GM18907 (cell line): ENCODE measurements around the gene SLC39A8.
"Not testable (repeated sequence)": the region's sequence is repeated elsewhere in the genome, so short reads cannot be mapped to it uniquely, and the experiment has no call there.

Source experiments
- ATAC-seq: cut with Tn5 transposase; IDR thresholded peaks from one replicate; pipeline ENCODE4 v1.9.1; 2021; ENCODE audit warnings: mild to moderate bottlenecking, moderate library complexity; ENCODE audit not compliant: unreplicated experiment

Gene SLC39A8

DNA sequence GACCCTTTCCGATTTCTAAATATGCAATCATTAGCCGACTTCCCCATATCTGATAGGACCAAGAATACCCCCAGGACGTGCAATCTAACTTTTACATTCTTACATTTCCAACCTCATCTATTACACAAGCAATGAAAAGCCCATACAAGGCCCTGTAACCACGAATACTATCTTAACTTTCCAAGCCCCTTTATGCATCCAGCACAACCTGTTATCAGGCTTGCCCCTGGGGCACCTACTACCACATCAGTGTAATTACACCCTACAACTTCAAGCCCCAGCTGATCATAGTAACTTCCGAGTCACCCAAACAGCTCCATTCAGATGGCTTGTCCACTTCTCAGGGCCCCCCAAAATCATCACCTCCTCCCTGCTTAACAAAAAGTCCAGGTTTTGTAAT is 102.0 kb downstream of the SLC39A8 start:
- not testable (repeated sequence) for ATAC-seq

DNA sequence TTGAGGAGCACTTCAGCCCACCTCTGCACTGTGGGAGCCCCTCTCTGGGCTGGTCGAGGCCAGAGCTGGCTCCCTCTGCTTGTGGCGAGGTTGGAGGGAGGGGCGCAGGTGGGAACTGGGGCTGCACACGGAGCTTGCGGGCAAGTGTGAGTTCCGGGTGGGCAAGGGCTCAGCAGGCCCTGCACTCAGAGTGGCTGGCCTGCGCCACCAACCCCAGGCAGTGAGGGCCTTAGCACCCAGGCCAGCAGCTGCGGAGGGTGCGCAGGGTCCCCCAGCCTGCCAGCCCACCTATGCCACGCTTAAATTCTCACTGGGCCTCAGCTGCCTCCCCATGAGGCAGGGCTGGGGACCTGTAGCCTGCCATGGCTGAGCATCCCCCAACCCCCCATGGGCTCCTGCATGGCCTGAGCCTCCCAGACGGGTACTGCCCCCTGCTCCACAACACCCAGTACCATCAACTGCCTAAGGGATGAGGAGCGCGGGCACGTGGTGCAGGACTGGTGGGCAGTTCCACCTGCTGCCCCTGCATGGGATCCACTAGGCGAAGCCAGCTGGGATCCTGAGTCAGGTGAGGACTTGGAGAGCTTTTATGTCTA is 110.9 kb downstream of the SLC39A8 start:
- no peak for ATAC-seq

DNA sequence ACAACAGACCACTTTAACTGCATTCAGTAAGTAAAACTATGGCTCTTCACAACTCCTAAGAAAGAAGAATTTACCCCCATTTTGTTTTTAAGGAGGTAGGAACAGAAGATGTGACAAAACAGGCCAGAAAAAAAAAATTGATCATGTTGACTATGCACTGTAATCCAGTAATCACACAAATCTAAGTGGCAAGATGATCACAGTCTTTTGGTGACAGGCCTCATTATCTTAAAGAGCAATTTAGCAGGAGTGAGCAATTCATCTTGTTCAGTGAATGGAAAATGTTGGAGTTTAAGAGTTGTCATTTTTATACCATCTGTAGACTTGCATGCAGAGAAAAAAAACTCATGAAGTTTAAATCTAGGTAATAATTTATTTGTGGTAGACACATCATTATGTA is 115.1 kb downstream of the SLC39A8 start:
- no peak for ATAC-seq

DNA sequence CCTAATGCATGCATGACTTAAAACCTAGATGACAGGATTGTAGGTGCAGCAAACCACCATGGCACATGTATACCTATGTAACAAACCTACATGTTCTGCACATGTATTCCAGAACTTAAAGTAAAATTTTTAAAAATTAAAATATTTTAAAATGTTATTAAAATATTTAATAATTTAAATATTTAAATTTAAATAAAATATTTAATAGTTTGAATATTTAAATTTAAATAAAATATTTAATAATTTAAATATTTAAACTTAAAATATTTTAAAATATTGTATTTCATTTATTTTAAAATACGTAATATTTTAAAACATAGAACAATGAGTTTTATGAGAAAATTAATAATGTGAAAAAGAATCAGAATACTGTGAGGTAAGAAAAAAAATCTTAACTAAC is 117.9 kb downstream of the SLC39A8 start:
- no peak for ATAC-seq

DNA sequence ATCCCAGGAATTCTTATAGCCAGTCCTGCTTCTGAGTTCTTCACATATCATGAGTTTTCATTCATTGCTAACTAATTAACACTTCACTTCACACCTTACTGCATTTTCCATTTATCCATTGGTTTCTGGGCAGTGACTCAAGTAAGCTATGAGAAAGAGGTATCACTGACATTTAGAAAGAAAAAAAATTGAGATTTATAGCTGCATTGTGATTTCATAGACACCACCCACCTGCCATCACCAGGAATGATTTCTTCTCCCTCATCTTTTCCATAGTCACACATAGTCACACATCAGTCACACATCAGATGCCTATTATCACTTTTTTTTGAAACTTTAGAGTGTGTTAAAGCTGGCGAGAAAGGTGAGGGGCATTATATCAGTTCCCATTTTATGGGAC is 121.8 kb downstream of the SLC39A8 start:
- no peak for ATAC-seq

DNA sequence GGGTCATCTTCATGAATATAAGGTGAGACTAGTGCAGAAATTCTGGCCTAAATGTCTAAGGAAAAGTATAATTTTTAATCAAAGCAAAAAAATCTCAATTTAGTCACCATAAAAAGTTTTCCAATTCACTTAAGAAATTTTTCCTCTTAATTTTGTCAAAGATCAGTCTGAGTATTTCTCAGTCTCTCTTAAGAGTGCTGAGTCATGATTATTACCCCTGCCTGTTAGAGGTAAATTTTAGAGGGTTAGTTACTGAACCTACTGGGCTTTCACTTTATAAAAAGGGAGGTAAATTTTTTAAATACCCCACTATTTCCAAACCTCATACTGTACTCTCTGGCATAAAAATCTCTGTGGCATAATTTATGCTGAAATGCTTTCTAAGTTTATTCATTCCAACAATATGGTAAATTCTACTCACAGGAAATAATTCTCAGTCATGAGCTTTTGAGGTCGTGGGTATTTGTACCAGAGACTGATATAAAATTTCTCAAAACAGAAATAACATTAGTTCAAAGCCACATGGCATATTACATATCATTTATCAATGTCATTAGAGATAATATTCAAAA is 122.4 kb downstream of the SLC39A8 start:
- ATAC-seq, result no peak

DNA sequence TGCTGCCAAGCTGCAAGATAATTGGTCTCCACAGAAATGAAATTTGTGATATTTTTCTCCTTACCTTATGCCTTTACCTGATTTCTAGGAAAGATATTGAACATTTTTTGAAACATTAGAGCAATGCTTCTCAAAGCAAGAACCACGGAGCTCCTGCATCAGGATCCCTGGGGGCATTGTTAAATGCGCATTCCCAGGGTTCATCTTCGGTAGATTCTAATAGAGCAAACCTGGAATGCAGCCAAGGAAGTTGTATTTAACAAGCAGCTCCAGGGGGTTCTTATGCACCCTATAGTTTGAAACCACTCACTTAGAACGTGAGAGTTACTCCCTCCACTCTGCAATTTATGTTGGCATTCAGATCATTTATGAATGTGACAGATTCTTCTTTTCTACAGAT is 126.2 kb downstream of the SLC39A8 start:
- ATAC-seq, result no peak

DNA sequence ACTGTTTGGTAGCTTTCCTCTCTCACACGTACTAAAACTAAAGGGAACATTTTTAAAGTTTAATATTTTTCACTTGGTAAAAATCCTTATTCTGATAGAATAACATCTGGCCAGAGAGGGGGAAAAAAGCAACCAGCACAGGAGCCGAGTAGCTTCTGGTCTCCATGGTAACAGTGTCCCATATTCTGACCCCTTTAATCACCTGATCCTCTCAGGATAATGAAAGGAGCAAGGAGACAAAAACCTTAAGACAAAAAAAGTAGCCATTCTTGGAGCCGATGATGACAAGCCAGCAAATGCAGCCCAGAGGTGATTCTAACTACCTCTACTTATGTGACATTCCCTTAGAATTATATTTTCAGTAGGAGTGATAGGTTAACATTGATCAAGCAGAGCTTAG is 126.6 kb downstream of the SLC39A8 start:
- ATAC-seq, result no peak

DNA sequence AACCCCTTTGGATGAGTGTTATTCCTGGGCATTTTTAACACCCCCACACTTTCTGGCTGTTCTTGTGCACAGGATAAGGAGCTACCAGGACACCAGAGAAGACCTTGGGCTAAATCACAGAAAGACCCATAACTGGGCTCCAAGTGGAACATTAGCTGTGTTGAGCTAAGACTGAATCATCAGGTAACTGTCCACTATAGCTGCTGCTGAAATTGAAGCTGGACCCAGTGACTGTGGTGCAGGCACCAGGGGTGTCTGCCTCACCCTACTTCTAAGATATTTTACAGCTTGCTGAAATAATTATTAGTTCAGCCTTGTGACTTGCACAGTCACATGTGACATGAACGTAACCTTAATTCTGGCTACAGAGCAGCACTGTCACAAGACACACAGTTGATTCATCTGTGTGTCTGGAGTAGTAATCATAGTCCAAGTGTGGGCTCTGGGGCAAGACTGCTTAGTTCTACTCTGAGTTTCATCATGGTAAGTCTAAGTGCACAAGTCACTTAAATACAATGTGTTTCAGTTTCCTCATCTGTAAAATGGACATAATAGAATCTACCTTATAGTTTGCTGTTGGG is 127.4 kb downstream of the SLC39A8 start:
- no peak for ATAC-seq

DNA sequence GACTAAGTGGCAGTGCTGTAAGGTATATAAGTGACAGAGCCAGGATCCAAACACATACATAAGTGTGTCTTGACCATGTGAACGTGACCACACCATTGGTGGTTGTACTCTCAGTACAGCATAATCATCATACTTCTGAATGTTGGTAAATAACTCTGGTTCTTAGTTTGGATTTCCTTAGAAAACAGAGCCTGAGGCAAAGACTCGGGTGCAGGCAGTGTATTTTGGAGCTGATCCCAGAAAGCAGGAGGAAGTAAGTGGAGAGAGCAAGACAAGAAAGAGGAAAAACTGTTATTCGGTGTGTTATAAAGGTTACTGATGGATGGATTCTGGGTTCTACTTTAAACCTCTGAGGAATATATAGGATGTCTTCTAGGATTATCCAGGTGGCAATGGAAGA is 127.9 kb downstream of the SLC39A8 start:
- ATAC-seq, result no peak

DNA sequence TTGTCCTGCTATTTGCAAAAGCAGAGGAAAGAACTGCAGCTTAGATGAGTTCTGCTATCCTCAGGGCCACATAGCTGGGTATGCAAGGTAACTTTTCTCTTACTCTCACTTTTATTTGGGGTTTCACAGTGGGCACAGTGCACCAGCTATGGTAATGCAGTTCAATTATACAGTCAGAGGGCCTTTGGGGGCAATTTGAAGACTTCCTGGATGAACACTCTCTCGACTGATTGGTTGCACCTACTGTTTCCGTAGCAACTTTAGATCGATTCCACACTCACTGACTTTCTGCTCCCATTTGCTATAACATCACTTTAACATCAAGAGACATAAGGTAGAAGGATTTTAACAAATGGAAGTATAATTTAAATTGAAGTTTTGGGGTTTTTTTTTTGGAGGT is 128.6 kb downstream of the SLC39A8 start:
- ATAC-seq, result no peak

DNA sequence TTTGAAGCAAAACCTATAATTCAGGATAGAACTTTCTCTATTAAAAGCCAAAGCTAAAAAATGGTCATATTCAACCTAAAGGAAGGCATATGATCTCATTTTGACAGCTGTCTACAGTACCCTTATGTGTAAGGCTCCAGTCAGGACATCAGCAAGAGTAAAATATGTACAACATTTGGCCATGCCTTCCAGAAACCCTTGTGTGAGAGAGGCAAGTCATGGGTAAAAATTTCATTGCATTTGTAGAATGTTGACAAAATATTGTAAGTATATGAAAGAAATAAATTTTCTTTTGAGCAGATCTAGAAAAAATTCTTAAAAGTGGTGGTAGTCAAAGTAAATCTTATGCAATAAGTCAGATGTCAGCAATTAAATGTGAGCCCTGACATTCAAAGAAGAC is 132.3 kb downstream of the SLC39A8 start:
- ATAC-seq, result no peak
